Glomerular endothelial cell (primary cell): Measurements from ENCODE around the gene SNAPC4. TPM values are rescaled to one million over a fixed set of nuclear protein-coding genes. Genes with fewer than 3 reads are reported as not detected.
"Not testable (repeated sequence)": the region's sequence is repeated elsewhere in the genome, so short reads cannot be mapped to it uniquely, and the experiment has no call there.

Source experiments
- DNase-seq: peaks from one replicate; pipeline ENCODE4 v3.0.0-alpha.2; 2011; ENCODE audit warnings: low read depth, low spot score; ENCODE audit errors: extremely low read depth
- total RNA-seq: library from RNA; depleted of rRNA; stranded (reverse); fragments of >200 nt; gene quantifications from 2 replicates; pipeline ENCODE4 v1.2.3, GENCODE V29; 2015

SNAPC4 gene
- total RNA-seq, 1 donor from 2014 or later = 20.6 TPM

GRCh38 chr9:136410500-136411287, 10.7 kb upstream of the SNAPC4 start, which contains the start of the genes ENTR1 and PMPCA:
Gene ENTR1 (minus strand): TSS chr9:136410614. CDS start chr9:136410397, 217 bp downstream.
Gene PMPCA (plus strand): TSS chr9:136410658. CDS start chr9:136410669, 11 bp downstream.
- peak; percentile 16 for DNase-seq

GRCh38 chr9:136409557-136410455, 9.8 kb upstream of the SNAPC4 start:
- no peak for DNase-seq

GRCh38 chr9:136407911-136408310, 7.9 kb upstream of the SNAPC4 start:
- DNase-seq = no peak

GRCh38 chr9:136407061-136407460, 7.1 kb upstream of the SNAPC4 start:
- not testable (repeated sequence) for DNase-seq

GRCh38 chr9:136405904-136406303, 5.9 kb upstream of the SNAPC4 start:
- not testable (repeated sequence) for DNase-seq

GRCh38 chr9:136405481-136405880, 5.5 kb upstream of the SNAPC4 start:
- no peak for DNase-seq

- no peak for DNase-seq
Observed at GRCh38 chr9:136404801-136405136, 4.8 kb upstream of the SNAPC4 start.

- DNase-seq = no peak
Observed at GRCh38 chr9:136403915-136404800, 4.2 kb upstream of the SNAPC4 start.

GRCh38 chr9:136403538-136403914, 3.6 kb upstream of the SNAPC4 start:
- no peak for DNase-seq

- DNase-seq = no peak
Observed at GRCh38 chr9:136402067-136402466, 2.1 kb upstream of the SNAPC4 start.

GRCh38 chr9:136401173-136401922, 1.4 kb upstream of the SNAPC4 start:
- DNase-seq = no peak

- DNase-seq = no peak
Observed at GRCh38 chr9:136399176-136400037, 563 bp downstream of the SNAPC4 start.

- no peak for DNase-seq
Observed at GRCh38 chr9:136398286-136398685, 1.7 kb downstream of the SNAPC4 start.

GRCh38 chr9:136397643-136398042, 2.3 kb downstream of the SNAPC4 start:
- DNase-seq = no peak

GRCh38 chr9:136396219-136396515, 3.8 kb downstream of the SNAPC4 start:
- DNase-seq = no peak

GRCh38 chr9:136395345-136396218, 4.4 kb downstream of the SNAPC4 start:
- DNase-seq = no peak

GRCh38 chr9:136395020-136395340, 5.0 kb downstream of the SNAPC4 start:
- DNase-seq = no peak

GRCh38 chr9:136394312-136395019, 5.5 kb downstream of the SNAPC4 start:
- DNase-seq = no peak
